GM19452 (cell line): Measurements from ENCODE around the gene PSMC3IP.
A peak's percentile ranks its signal among the peaks of the same experiment; 100 is the strongest.
"Not testable (repeated sequence)": the region's sequence is repeated elsewhere in the genome, so short reads cannot be mapped to it uniquely, and the experiment has no call there.

ENCODE experiments used
- ATAC-seq: cut with Tn5 transposase; IDR thresholded peaks from one replicate; pipeline ENCODE4 v1.9.1; 2021; ENCODE audit not compliant: unreplicated experiment

PSMC3IP gene

DNA sequence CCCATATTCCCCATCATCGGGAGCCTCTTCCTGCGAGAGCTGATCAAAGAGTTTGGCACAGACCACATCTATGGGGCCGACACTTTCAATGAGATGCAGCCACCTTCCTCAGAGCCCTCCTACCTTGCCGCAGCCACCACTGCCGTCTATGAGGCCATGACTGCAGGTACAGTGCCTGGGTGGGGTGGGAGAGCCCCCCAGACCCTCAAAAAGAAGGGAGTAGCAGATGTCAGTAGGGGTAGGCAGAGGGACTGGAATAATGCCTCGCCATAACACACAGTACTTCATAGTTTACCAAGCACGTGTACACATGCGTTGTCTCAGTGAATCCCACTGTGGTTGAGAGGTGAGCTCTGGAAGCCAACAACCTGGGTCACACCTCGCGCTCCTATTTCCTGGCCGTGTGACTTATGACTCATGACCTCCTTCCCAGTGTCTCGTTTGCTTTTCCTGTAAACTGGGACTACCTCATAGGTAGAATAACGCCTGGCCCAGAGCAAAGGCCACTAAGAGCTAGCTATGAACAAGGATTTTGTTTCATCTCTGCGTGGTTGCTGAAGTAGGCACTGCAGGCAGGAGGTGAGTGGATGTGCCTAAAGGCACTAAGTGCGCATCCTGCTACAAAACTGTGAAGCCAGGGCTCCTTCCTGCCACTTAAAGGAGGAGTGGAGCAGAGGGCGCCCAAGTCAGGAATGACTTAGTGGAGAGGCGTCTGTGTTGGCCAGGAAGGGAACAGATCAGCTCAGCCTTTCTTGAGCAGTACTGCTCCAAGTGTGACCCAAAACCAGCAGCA, 36.3 kb downstream of the PSMC3IP start:
- ATAC-seq, result no peak

DNA sequence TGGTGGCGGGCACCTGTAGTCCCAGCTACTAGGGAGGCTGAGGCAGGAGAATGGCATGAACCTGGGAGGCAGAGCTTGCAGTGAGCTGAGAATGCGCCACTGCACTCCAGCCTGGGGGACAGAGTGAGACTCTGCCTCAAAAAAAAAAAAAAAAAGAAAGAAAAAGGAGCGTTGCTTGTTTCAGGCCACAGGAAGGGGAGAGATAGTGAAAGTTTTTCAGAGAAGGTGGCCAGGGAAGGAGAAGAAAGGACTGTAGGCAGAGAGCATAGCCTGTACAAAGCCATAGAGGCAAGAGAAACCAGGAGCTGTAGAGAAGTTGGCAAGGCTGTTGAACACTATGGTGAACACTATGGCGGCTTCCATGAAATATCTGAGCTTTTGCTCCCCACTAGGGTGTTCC, 37.0 kb downstream of the PSMC3IP start:
- ATAC-seq, result not testable (repeated sequence)

DNA sequence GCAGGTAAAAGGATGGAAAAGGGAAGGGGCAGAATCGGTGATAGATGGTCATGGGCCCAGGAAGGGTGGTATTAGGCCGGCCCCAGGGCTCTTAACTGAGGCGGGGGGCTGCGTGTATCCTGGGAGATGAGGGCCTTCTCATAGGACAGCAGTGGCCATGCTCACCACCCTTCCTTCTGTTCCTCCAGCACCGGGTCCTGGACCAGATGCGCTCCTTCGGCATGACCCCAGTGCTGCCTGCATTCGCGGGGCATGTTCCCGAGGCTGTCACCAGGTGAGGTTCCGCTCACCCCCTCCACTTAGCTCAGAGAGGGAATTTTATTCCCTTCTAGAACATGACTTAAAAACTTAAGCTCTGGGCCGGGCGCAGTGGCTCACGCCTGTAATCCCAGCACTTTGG, 39.0 kb downstream of the PSMC3IP start:
- no peak for ATAC-seq

DNA sequence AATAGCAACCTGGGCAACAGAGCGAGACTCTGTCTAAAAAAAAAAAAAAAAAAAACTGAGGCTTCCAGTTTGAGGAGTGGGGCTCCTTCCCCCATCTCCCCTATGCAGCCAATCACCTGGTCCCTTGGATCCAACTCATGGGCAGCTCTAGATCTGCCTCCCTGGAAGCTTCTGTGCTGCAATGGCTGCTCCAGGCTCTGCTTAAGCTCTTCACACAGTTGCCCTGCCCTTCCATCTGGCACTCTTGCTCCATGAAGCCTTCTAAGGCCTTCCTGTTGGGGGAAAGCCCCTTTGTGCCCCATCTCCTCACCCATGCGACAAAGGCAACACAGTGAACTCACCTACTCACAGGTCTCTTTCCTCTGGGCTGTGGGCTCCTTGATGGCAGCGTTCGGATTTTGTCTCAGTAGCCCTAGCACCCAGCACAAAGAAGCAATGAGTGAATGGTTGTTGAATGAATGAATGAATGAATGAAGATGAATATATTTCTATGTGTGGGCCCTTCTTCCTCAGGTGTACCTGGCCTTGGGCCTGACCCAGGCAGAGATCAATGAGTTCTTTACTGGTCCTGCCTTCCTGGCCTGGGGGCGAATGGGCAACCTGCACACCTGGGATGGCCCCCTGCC, 39.6 kb downstream of the PSMC3IP start:
- no peak for ATAC-seq

DNA sequence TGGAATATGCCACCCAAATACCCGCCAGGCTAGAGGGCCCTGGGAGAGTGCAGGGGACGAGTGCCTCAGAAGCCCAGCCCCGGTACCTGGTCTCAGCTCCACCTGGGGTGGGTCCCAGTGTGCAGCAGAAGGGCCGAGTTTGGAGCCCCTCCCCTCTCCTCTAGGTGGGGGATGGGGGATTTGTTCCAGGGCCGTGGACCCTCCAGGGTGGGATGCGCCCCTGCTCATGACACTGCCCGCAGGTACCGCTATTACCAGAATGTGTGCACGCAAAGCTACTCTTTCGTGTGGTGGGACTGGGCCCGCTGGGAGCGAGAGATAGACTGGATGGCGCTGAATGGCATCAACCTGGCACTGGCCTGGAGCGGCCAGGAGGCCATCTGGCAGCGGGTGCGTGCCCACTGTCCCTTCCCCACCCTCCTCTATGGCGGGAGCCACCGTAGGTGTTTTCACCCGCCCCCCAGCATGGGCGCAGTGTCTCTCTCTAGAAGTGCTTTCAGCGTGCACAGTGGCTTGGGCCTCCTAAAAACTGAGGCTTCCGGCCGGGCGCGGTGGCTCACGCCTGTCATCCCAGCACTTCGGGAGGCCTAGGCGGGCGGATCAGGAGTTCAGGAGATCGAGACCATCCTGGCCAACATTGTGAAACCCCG, 40.2 kb downstream of the PSMC3IP start:
- ATAC-seq, result no peak

DNA sequence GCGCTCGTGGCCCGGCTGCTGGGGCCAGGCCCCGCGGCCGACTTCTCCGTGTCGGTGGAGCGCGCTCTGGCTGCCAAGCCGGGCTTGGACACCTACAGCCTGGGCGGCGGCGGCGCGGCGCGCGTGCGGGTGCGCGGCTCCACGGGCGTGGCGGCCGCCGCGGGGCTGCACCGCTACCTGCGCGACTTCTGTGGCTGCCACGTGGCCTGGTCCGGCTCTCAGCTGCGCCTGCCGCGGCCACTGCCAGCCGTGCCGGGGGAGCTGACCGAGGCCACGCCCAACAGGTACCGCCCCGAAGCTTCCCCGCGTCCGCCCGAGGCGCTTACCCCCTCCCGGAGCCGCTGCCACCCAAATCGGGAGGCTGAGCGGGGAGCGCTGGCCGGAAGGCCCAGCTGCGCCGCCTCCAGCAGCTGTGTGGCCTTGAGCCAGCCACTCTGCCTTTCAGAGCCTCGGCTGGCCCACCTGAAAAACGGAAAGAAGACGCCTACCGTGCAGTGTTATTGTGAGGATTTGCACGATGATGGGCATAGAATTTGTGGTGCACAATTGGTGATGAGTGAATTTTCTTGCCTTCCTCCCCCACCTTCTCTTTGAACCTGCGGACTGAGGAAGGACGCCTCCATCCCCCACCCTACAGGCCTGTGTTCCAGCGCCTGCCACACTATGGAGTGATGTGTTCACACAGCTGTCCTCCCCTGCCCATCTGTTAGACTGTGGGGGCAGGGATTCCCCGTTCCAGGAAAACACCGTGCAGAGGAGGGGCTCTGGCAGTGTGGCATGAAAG, 41.0 kb downstream of the PSMC3IP start:
- peak; percentile 65 for ATAC-seq

DNA sequence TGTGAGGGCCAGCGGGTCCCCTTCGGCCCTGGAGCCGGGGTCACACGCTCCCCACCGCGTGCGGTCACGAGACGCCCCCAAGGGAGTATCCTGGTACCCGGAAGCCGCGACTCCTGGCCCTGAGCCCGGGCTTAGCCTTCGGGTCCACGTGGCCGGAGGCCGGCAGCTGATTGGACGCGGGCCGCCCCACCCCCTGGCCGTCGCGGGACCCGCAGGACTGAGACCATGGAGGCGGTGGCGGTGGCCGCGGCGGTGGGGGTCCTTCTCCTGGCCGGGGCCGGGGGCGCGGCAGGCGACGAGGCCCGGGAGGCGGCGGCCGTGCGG, 41.5 kb downstream of the PSMC3IP start, which contains the start of gene NAGLU:
TSS of gene NAGLU (plus strand) at position 194 of the 324 bp plus-strand sequence. CDS start at position 226, 32 bp downstream.
- peak; percentile 76 for ATAC-seq

DNA sequence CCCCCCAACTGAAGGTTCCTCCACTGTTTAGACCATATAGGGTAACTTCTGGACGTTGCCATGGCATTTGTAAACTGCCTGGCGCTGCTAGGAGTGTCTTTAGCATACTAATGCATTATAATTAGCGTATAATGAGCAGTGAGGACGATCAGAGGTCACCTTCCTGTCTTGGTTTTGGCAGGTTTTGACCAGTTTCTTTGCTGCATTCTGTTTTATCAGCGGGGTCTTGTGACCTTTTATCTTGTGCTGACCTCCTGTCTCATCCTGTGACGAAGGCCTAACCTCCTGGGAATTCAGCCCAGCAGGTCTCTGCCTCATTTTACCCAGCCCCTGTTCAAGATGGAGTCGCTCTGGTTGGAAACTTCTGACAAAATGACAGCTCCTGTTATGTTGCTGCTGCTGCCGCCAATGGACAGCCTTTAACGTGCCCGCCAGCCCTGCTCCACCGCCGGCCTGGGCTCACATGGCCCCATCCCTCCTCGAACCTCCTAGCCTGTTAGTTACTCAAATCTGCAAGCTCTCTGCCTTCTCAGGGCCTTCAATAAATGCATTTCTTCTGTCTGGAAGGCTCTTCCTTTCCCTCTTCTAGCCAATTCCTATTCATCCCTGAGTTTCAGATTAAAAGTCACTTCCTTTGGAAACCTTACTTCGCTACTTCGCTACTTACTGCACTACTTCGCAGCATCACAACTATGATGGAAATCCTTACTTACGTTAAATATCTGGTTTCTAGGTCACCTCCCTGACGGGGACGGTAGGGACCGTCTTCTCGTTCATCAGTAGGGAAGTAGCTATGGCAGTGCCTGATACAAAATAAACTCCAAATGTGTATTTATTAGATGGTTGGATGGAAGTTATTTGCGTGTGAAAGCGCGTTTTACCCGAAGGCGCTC, 42.1 kb downstream of the PSMC3IP start:
- ATAC-seq, result no peak

DNA sequence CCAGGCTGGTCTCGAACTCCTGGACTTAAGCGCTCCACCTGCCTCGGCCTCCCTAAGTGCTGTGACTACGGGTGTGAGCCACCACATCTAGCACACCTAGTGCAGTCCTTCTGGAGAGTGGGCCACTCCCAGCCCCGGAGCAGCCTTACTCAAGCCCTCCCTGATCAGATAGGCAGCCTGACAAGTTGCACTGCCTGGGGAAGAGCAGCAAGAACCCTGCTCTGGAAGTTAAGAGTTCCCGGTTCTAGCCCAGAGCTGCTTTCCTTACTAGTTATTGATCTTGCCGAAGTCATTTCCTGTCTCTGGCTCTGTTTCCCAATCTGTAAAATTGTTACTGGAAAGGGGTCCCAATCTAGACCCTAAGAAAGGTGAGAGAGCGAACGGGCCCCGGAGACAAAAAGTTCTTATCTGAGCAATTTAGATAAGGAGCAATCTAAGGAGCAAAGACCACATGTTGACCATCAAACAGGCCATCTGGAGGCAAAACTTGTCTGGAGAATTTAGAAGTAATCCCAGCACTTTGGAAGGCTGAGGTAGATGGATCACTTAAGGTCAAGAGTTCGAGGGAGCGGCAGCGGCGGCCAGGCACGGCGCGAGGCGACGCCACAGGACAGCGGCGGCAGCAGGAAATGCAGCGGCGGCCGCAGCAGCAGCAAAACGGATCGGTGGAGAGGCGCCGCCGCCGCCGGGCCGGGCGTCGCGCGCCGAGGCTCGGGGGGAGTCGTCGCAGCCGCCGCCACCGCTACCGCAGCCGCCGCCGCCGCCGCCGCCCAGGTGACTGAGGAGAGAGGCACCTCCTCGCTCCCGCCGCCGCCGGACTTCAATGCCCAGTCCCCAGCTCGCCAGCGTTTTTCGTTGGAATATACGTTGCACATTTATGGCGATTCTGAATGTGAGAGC, 45.8 kb downstream of the PSMC3IP start:
- ATAC-seq, result no peak

DNA sequence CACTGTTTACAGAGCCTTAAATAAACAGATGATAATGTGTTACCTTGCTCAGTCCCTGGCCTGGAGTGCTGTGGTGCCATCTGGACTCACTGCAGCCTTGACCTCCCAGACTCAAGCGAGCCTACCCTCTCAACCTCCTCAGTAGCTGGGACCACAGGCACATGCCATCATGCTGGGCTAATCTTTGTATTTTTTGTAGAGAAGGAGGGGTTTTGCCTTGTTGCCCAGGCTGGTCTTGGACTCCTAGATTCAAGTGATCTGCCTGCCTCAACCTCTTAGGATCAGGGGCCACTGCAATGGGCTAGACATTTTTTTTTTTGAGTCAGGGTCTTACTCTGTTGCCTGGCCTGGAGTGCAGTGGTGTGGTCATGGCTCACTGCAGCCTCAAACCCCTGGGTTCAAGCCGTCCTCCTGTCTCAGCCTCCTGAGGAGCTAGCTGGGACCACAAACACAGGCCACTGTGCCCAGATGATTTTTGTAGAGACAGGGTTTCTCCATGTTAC, 46.5 kb downstream of the PSMC3IP start:
- no peak for ATAC-seq

DNA sequence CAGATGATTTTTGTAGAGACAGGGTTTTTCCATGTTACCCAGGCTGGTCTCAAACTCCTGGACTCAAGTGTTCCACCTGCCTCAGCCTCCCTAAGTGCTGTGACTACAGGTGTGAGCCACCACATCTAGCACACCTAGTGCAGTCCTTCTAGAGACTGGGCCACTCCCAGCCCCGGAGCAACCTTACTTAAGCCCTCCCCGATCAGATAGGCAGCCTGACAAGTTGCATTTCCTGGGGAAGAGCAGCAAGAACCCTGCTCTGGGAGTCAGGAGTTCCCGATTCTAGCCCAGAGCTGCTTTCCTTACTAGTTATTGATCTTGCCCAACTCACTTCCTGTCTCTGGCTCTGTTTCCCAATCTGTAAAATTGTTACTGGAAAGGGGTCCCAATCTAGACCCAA, 48.5 kb downstream of the PSMC3IP start:
- no peak for ATAC-seq

DNA sequence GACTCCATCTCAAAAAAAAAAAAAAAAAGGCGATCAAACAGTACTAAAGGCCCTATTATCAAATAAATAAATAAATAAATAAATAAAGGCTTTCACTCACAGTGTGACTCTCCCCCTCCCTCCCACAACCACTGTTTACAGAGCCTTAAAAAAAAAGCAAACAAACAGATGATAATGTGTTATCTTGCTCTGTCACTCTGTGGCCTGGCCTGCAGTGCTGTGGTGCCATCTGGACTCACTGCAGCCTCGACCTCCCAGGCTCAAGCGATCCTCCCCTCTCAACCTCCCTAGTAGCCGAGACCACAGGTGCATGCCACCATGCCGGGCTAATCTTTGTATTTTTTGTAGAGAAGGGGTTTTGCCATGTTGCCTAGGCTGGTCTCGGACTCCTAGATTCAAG, 49.6 kb downstream of the PSMC3IP start:
- ATAC-seq, result no peak

DNA sequence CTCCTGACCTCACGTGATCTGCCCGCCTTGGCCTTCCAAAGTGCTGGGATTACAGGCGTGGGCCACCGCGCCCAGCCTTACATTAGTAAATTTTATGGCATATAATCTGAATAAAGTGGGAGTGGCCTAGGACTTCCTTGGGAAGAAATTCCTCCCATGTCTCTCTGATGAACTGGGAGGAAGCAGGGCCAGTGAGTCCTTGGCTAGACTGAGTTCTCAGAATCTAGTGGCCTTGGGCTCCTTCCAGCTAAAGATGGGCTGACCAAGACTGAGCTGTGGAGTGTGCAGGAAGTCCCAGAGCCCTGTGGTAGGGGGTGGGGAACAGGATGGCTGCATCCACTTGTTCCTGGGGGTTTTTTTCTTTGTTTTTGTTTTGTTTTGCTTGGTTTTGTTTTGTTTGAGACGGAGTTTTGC, 51.5 kb downstream of the PSMC3IP start:
- ATAC-seq, result no peak

DNA sequence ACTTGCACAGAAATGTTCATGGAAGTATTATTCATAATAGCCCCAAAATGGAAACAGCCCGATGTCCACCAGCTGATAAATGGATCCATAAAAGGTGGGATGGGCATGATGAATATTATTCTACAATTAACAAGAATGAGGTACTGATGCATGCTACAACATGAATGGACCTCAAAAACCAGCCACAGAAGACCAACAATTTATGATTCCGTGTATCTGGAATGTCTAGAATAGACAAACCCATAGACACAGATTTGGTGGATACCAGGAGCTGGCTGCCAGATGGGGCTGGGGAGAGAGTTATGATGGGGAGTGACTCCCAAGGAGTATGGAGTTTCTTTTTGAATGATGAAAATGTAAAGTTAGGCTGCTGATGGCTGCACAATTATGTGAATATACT, 52.3 kb downstream of the PSMC3IP start:
- no peak for ATAC-seq

DNA sequence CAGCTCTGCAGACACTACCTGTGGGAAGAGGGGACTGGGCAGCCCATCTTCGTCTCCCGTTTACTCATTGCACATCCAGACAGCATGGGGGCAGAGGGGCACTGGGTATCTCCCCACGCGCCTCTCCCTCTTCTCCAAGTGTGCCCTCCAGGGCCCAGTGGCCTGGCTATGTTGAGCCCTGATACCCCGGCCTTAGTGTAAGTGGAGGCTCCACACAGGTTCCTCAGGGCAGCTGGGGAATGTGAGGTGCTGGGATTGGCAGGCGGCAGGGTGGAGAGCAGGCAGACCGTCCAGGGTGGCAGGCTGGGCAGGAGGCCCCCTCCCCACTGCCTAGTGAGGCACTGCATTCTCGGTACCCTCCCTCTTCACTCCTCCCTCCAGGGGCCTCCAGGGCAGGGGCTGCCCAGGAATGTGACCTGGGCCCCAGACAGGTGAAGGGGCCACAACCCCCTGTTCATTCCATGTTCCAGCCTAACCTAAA, 54.7 kb downstream of the PSMC3IP start:
- no peak for ATAC-seq
